ENCODE measurements around the gene DGCR6. TPM values are rescaled to one million over a fixed set of nuclear protein-coding genes. Genes with fewer than 3 reads are reported as not detected.
"Not testable (repeated sequence)": the region's sequence is repeated elsewhere in the genome, so short reads cannot be mapped to it uniquely, and the experiment has no call there.

Gene DGCR6
- total and polyA plus RNA-seq, 2 experiments from 2014 or later, result 0.86 to 3.0 TPM

DNA sequence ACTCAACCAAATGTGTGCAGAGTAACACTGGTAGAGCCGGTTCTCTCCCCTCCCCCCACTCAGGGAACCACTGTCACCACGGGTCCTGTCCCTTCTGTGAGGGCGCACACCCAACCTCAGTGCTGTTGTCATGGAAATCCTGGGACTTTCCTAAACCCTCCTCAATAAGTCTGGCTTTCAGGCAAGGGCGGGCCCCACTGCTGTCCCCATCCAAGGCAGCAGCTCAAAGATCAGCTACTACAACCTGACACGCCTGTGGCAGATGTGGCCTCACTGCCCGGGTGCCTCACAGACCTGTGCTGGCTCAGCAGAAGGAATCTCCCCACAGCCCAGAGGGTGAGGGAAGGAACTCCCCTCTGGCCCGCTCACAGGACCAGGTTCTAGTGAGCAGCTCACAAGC, 27.8 kb downstream of the DGCR6 start:
- no peak for TF ChIP-seq EZH2 (IDR thresholded peaks at IDR 0.05; ENCODE audit: insufficient read depth, poor library complexity, severe bottlenecking)
- H3K4me3 ChIP-seq, result no peak overlapping the region
- in situ Hi-C loops (cut with MboI), result no loop called here
- H3K79me2 ChIP-seq (ENCODE audit: insufficient read depth), result no peaks in the 10 kb centered on the region
- no peaks in the 10 kb centered on the region for H3K9me3 ChIP-seq (ENCODE audit: low read depth)
- H3K9ac ChIP-seq, result no peak overlapping the region
- no peaks in the 10 kb centered on the region for H3K36me3 ChIP-seq (ENCODE audit: low read depth)
- H2AFZ ChIP-seq, result no peak overlapping the region
- no CpG with 5 or more reads among the region's 7 CpGs for WGBS, 2 experiments (ENCODE audit: low coverage in 1 of 2, low lambda C conversion rate in 2 of 2, missing lambda C conversion rate in 2 of 2)
- no peaks in the 10 kb centered on the region for H4K20me1 ChIP-seq (ENCODE audit: insufficient read depth)
- no peaks in the 10 kb centered on the region for H3F3A ChIP-seq (ENCODE audit: insufficient read depth)
- H3K27ac ChIP-seq, result no peak overlapping the region
- no peaks in the 10 kb centered on the region for H3K4me1 ChIP-seq (ENCODE audit: insufficient read depth)
- H3K4me2 ChIP-seq (ENCODE audit: unreplicated experiment), result no peak overlapping the region
- no peak for DNase-seq
- no peaks in the 10 kb centered on the region for H3K9me2 ChIP-seq (ENCODE audit: insufficient read depth)
- no peaks in the 10 kb centered on the region for H3K27me3 ChIP-seq (replicated peaks; ENCODE audit: insufficient read depth)

GRCh38 chr22:18934688-18935087, 28.6 kb downstream of the DGCR6 start:
- H3K36me3 ChIP-seq (ENCODE audit: low read depth); H3K9ac ChIP-seq; H2AFZ ChIP-seq; H3K9me2 ChIP-seq (ENCODE audit: insufficient read depth); H3K4me2 ChIP-seq (ENCODE audit: unreplicated experiment); H3F3A ChIP-seq (ENCODE audit: insufficient read depth); in situ Hi-C loops (cut with MboI); H3K79me2 ChIP-seq (ENCODE audit: insufficient read depth); H3K9me3 ChIP-seq (ENCODE audit: low read depth); DNase-seq; H3K4me3 ChIP-seq; H3K27me3 ChIP-seq (replicated peaks; ENCODE audit: insufficient read depth); H3K4me1 ChIP-seq (ENCODE audit: insufficient read depth); H4K20me1 ChIP-seq (ENCODE audit: insufficient read depth); H3K27ac ChIP-seq: not testable (repeated sequence)
- WGBS, 2 experiments (ENCODE audit: low coverage in 1 of 2, low lambda C conversion rate in 2 of 2, missing lambda C conversion rate in 2 of 2), result no CpG with 5 or more reads among the region's 7 CpGs

DNA sequence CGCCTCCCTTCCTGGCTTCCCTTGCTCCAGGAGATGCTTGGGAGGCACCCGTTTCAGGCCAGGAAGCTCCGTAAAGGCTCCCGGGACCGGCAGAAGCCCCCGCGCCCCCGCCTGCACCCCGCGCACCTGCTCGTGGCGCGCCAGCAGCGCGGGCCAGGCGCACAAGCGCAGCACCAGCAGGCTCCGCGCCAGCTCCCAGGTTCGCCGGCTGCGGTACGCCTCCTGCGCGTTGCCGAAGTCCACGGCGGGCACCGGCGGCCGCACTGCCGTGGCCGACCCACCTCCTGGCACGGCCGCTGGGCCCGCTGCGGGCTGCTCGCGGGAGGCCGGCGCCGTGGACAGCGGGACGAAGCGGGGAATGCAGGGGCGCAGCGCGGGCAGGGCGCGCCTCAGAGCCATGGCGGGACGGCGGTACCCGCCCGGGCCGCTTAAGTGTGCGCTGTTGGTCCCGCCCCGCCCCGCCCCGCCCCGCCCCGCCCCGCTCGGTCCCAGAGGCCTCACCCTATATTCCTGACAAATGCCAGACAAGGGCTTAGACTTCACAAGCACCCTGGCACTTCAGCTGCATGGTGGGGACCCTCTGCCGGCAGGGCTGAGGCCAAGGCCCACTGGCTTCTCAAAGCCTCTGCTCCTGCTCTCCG, 29.9 kb downstream of the DGCR6 start, which contains the start of gene PRODH:
Gene PRODH (minus strand): TSS at position 405 of the 641 bp plus-strand sequence. CDS start 6 bp downstream, at position 399.
- Histone ChIP-seq H3F3A (ENCODE audit: insufficient read depth) (no peaks in the 10 kb centered on the region), H3K4me3 (no peak within 1 kb of the TSS), H3K4me1 (ENCODE audit: insufficient read depth) (no peaks in the 10 kb centered on the region), H3K27me3 (replicated peaks; ENCODE audit: insufficient read depth) (no peaks in the 10 kb centered on the region), H3K79me2 (ENCODE audit: insufficient read depth) (no peaks in the 10 kb centered on the region), H3K9me3 (ENCODE audit: low read depth) (no peaks in the 10 kb centered on the region), H2AFZ (no peak within 1 kb of the TSS), H3K36me3 (ENCODE audit: low read depth) (no peaks in the 10 kb centered on the region), H4K20me1 (ENCODE audit: insufficient read depth) (no peaks in the 10 kb centered on the region), H3K4me2 (ENCODE audit: unreplicated experiment) (no peak within 1 kb of the TSS), H3K27ac (no peak within 1 kb of the TSS), H3K9ac (no peak within 1 kb of the TSS), H3K9me2 (ENCODE audit: insufficient read depth) (no peaks in the 10 kb centered on the region)
- no peak for TF ChIP-seq EZH2 (IDR thresholded peaks at IDR 0.05; ENCODE audit: insufficient read depth, poor library complexity, severe bottlenecking)
- in situ Hi-C loops (cut with MboI), result no loop called here
- no CpG with 5 or more reads among the region's 67 CpGs for WGBS, 2 experiments (ENCODE audit: low coverage in 1 of 2, low lambda C conversion rate in 2 of 2, missing lambda C conversion rate in 2 of 2)
- DNase-seq, result no peak

DNA sequence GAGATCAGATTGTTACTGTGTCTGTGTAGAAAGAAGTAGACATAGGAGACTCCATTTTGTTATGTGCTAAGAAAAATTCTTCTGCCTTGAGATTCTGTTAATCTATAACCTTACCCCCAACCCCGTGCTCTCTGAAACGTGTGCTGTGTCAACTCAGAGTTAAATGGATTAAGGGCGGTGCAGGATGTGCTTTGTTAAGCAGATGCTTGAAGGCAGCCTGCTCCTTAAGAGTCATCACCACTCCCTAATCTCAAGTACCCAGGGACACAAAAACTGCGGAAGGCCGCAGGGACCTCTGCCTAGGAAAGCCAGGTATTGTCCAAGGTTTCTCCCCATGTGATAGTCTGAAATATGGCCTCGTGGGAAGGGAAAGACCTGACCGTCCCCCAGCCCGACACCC, 32.6 kb downstream of the DGCR6 start:
- H3K79me2 ChIP-seq (ENCODE audit: insufficient read depth); H3K4me1 ChIP-seq (ENCODE audit: insufficient read depth); H4K20me1 ChIP-seq (ENCODE audit: insufficient read depth); H3K9me3 ChIP-seq (ENCODE audit: low read depth); in situ Hi-C loops (cut with MboI); H3F3A ChIP-seq (ENCODE audit: insufficient read depth); H3K4me3 ChIP-seq; DNase-seq; H3K9me2 ChIP-seq (ENCODE audit: insufficient read depth); H3K9ac ChIP-seq; H2AFZ ChIP-seq; H3K27me3 ChIP-seq (replicated peaks; ENCODE audit: insufficient read depth); H3K4me2 ChIP-seq (ENCODE audit: unreplicated experiment); H3K27ac ChIP-seq; H3K36me3 ChIP-seq (ENCODE audit: low read depth): not testable (repeated sequence)
- no CpG with 5 or more reads among the region's 8 CpGs for WGBS, 2 experiments (ENCODE audit: low coverage in 1 of 2, low lambda C conversion rate in 2 of 2, missing lambda C conversion rate in 2 of 2)

GRCh38 chr22:18947105-18947504, 41.0 kb downstream of the DGCR6 start:
- H4K20me1 ChIP-seq (ENCODE audit: insufficient read depth); H3K4me1 ChIP-seq (ENCODE audit: insufficient read depth); H3K9me2 ChIP-seq (ENCODE audit: insufficient read depth); H2AFZ ChIP-seq; DNase-seq; H3K4me2 ChIP-seq (ENCODE audit: unreplicated experiment); H3K9ac ChIP-seq; H3K27ac ChIP-seq; H3K4me3 ChIP-seq; H3F3A ChIP-seq (ENCODE audit: insufficient read depth); H3K9me3 ChIP-seq (ENCODE audit: low read depth); in situ Hi-C loops (cut with MboI); H3K36me3 ChIP-seq (ENCODE audit: low read depth); H3K79me2 ChIP-seq (ENCODE audit: insufficient read depth): not testable (repeated sequence)
- WGBS, 2 experiments (ENCODE audit: low coverage in 1 of 2, low lambda C conversion rate in 2 of 2, missing lambda C conversion rate in 2 of 2), result 80 to 90% methylated on average over 1 to 3 of the region's 9 CpGs
- H3K27me3 ChIP-seq (replicated peaks; ENCODE audit: insufficient read depth), result peaks cover 18% of the 10 kb centered on the region
